Measurements from ENCODE around the gene C1QTNF1.

DNA sequence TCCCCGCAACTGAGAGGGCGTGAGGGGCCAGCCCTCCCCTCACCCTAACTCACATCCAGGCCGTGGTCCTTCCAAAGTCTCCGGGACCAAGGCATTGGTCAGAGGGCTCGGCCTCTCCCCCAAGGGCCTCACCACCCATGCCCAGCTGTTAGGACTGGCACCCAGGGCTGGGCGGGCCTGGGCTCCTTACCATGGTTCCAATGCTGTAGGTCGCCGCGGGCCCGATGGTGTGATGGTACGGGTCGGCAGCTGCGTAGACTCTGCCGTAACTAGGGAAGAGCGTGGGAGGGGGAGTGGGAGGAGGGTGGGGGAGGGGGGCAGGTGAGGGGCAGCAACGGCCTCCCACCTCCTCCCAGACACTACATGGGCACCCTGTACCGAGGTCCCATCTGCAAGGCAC, 70.3 kb downstream of the C1QTNF1 start:
- TF ChIP-seq YY1 (IDR thresholded peaks at IDR 0.05; ENCODE audit: insufficient read depth, insufficient read length) (no peak), SUZ12 (IDR thresholded peaks at IDR 0.05; ENCODE audit: extremely low read depth, insufficient read depth, insufficient read length) (no peak)

All from NT2/D1 (cell line).